ENCODE results near the gene KERA. TPM values are rescaled to one million over a fixed set of nuclear protein-coding genes. Genes with fewer than 3 reads are reported as not detected.

Gene KERA
- total and polyA plus RNA-seq, 2 of the 4 experiments (the other 2 are of a cell fraction) = not detected

- peak; percentile 10; the same call in 1 of the 2 replicates for ATAC-seq (ENCODE audit: low read depth)
- no peak overlapping the region; the same call in 1 of the 2 replicates for H4K5ac ChIP-seq (ENCODE audit: low read depth, low read length)
- no peaks in the 10 kb centered on the region for H3K36me3 ChIP-seq (ENCODE audit: control insufficient read depth, insufficient read depth, low read length)
- H3K4me3 ChIP-seq (ENCODE audit: insufficient read depth, low read depth, low read length) = no peak overlapping the region
- no peak overlapping the region for H3K4ac ChIP-seq (ENCODE audit: low read depth, low read length)
- intact Hi-C loops (cut with micrococcal nuclease) = loop anchor here (5.0 kb wide), 1 partner anchor 52 kb away; no protein-coding TSS in a partner anchor
- H3K4me1 ChIP-seq (ENCODE audit: control insufficient read depth, insufficient read depth, low read length) = no peaks in the 10 kb centered on the region
- H3K56ac ChIP-seq (ENCODE audit: extremely low read depth, insufficient read depth, low read length) = no peak overlapping the region
- H3K18ac ChIP-seq (ENCODE audit: low read depth, low read length) = no peak overlapping the region; the same call in 1 of the 2 replicates
- H3K23ac ChIP-seq (ENCODE audit: low read depth, low read length) = no peak overlapping the region
- H4K20me1 ChIP-seq (ENCODE audit: insufficient read depth, low read length) = no peaks in the 10 kb centered on the region
- H3K27me3 ChIP-seq (ENCODE audit: control insufficient read depth, insufficient read depth, low read length) = no peaks in the 10 kb centered on the region
- H3K9me1 ChIP-seq (ENCODE audit: insufficient read depth, low read length) = no peaks in the 10 kb centered on the region
- peaks cover 2% of the 10 kb centered on the region; the same call in 1 of the 2 replicates for H3K9me3 ChIP-seq (ENCODE audit: control insufficient read depth, insufficient read depth, low read length)
- H3K27ac ChIP-seq (ENCODE audit: insufficient read depth, low read length) = no peak overlapping the region
- CTCF ChIA-PET = interaction anchor here (0.8 kb wide), 1 partner anchor 12 kb away, joined by 3 read pairs; no protein-coding TSS in a partner anchor
- dilution Hi-C loops (cut with HindIII; ENCODE audit: low sequenced_read_pairs, unreplicated experiment) = no loop called here
- no peak overlapping the region for H2BK120ac ChIP-seq (ENCODE audit: low read depth, low read length)
- H2AK5ac ChIP-seq (ENCODE audit: low read depth, low read length) = no peak overlapping the region
- peak overlapping the region; percentile 42 for H2BK5ac ChIP-seq (ENCODE audit: low read depth, low read length, poor library complexity, severe bottlenecking)
- no peak overlapping the region for H4K91ac ChIP-seq (ENCODE audit: insufficient read depth, low read depth, low read length)
- H4K8ac ChIP-seq (ENCODE audit: low read depth in 2 of 2, low read length in 2 of 2) = no peak overlapping the region
- H3K79me1 ChIP-seq (ENCODE audit: low read depth in 1 of 2, low read length in 2 of 2) = no peaks in the 10 kb centered on the region
- BruUV-seq (replicated peaks) = no TSS peak
- POLR2A ChIA-PET (ENCODE audit: unreplicated experiment) = no interaction called here
- DNase-seq = peak; percentile 30
- TF ChIP-seq MXI1 (IDR thresholded peaks at IDR 0.05; ENCODE audit: borderline replicate concordance, low read depth, low read length) (no peak), MAFK (IDR thresholded peaks at IDR 0.05; ENCODE audit: low read depth, low read length) (no peak), RCOR1 (IDR thresholded peaks at IDR 0.05; ENCODE audit: insufficient replicate concordance, low read length) (no peak), CTCF (conservative IDR thresholded peaks at IDR 0.05; ENCODE audit: low read depth, low read length) (no peak), POLR2A (IDR thresholded peaks at IDR 0.05; ENCODE audit: low read depth, low read length) (no peak)
- H3K9ac ChIP-seq (ENCODE audit: low read depth, low read length) = no peak overlapping the region; the same call in 1 of the 2 replicates
- peak overlapping the region; percentile 83; the same call in 1 of the 2 replicates for H3K4me2 ChIP-seq (ENCODE audit: low read depth, low read length)
- in situ Hi-C loops (cut with MboI; ENCODE audit: low sequenced_read_pairs) = no loop called here
- H2BK15ac ChIP-seq (ENCODE audit: low read depth, low read length) = no peak overlapping the region
- H2AK9ac ChIP-seq (replicated peaks; ENCODE audit: low read depth, low read length, poor library complexity) = no peak overlapping the region
- H2AFZ ChIP-seq (replicated peaks; ENCODE audit: low read length, poor library complexity) = no peak overlapping the region
- H2BK20ac ChIP-seq (ENCODE audit: low read depth, low read length) = 0 out of 2 replicates have a peak overlapping the region, but pooled peaks have one; percentile 10
- H3K14ac ChIP-seq (replicated peaks; ENCODE audit: low read depth, low read length) = no peak overlapping the region
Measured at GRCh38 chr12:91094032-91094662, 36.3 kb upstream of the KERA start.

Data from IMR-90 (cell line).